Stimulated activated CD8-positive, alpha-beta memory T cell treated with anti-CD3 and anti-CD28 coated beads, Interleukin-4, amount 100 ng/mL, for 1 hour (primary cell): ENCODE results near the gene HSPB7.
"Not testable (repeated sequence)": the region's sequence is repeated elsewhere in the genome, so short reads cannot be mapped to it uniquely, and the experiment has no call there.

Experiments used
- DNase-seq, 2 donors: peaks; one replicate each; pipeline ENCODE4 v3.0.0-alpha.2; 2020; ENCODE audit warnings: low read depth in 2 of 2, low spot score in 1 of 2

The HSPB7 gene

DNA sequence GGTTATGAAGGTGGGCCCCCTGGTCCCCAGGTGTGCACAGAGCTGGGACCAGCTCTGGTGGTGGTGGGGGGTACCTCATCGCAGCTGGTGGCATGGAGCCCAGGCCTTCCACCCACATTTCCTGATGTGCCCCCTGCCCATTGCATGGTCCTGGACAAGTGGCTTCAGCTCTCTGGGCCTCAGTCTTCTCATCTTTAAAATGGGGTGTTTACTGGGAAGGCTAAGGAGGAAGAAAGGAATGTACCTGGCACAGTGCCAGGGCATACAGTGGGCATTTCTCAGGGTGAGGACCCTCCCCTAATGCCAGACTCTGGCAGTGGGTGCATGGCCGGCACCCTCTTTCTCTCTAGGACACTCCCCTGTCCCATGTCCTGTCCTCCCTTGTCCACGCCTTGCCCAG, 33.2 kb upstream of the HSPB7 start:
- no peak for DNase-seq

- no peak for DNase-seq
These were observed 32.5 kb upstream of the HSPB7 start for GRCh38 chr1:16050328-16050727.

- DNase-seq = peak in 1 of 2 donors; percentile 4
These were observed 30.8 kb upstream of the HSPB7 start for GRCh38 chr1:16048573-16049189.

DNA sequence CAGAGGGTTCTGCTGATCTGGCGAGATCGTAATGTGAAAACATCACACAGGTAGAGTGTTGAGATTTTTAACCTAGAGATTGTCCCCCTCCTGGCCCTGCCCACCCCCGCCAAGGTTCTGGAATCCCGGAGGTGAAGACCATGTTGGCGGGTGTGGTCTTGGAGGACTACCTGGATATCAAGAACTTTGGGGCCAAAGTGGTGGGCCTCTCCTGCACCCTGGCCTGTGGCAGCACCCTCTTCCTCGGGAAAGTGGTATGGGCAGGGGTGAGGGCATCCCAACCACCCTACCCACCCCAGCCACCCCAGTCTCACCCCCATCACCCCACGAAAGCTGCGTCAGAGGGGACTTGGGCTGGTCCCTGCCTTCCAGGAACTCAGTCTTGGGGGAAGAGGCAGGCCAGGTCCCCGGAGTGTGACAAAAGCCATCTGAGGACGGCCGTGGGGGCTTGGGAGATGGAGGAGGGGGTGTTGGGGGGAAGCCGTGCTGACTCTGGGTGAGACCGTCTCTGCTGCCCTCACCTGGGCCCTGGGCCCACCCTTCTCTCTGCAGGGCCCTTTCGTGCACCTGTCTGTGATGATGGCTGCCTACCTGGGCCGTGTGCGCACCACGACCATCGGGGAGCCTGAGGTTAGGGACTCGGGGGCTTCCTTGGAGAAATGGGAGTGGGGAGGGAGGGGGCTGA, 30.1 kb upstream of the HSPB7 start:
- DNase-seq = no peak

GRCh38 chr1:16046842-16047241, 29.0 kb upstream of the HSPB7 start:
- DNase-seq = no peak

DNA sequence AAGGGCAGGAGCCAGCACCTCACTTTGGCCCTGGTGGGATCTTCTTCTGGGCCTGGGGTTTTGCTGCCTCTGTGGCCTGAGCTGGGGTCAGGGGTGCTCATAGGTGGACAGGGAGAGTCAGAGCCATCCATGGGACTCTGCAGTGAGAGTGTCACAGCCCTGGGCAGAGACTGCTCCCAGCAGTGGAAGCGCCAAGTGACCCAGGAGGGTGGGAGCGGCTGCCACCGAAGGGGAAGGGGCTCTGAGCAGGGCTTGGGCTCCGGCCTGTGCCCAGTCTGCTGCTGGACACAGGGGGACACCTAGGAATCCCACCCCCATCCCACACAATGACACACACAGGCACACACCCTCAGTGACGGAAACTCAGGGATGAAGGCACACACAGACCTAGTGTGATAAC, 26.1 kb upstream of the HSPB7 start:
- no peak for DNase-seq

GRCh38 chr1:16043521-16043920, 25.7 kb upstream of the HSPB7 start, which contains the start of gene CLCNKB:
CLCNKB (plus strand) TSS chr1:16043782; CDS start chr1:16044493, 711 bp downstream.
- DNase-seq = no peak

DNA sequence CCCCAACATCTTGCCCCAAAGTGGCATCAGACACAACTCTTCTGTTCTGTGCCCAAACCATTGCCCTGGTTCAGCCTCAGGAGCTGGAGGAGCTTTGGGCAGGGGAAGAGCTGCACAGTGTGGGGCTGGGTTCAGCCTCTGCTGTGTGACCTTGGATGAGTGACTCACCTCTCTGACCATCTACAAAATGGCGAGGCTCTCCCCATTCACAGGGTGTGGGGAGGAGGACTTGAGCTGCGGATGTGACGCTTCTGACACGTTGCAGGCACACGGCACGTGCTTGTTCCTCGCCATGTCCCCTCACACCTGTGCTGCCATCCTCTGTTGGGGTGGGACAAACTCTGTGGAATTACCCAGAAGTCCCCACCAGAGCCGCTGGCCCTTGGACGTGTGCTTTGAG, 24.8 kb upstream of the HSPB7 start:
- not testable (repeated sequence) for DNase-seq

- DNase-seq = no peak
These were observed 24.3 kb upstream of the HSPB7 start for GRCh38 chr1:16042096-16042495.

DNA sequence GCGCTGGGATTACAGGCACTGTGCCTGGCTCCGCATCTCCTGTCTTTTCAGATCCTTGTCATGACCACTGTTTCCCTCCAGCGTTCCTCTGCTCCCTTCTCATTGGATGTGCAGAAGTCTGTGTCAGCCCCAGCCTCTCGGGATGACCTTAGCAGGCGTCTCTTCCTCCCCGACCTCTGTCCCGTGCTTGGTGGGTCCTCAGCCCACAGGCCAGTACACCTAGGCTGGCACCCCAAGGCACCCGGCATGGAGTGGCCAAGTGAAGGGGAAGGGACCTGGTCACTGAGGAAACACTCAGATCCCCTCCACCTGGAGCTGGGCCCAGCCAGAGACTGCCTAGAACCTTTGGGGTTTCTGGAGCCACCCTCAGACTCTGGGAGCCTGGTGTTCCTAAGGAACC, 23.4 kb upstream of the HSPB7 start:
- DNase-seq = no peak

DNA sequence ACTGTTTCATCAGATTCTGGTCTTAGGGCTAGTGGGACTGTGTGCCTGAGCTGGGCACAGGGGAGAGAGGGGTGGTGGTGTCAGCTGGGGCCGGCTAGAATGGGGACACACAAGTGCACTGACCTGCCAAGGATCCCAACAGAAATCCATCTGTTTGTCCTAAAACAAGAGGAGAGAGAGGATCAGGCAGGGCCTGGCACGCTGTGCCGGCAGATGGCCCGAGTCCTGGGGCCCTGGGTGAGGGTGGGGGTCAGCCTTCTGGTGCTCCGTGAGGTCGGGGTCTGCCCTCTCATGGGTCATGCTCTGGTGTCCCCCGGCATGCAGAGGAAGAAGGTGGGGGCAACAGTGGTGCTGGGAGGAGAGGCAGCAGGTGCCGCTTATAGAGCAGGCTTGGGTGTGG, 22.0 kb upstream of the HSPB7 start:
- not testable (repeated sequence) for DNase-seq

DNA sequence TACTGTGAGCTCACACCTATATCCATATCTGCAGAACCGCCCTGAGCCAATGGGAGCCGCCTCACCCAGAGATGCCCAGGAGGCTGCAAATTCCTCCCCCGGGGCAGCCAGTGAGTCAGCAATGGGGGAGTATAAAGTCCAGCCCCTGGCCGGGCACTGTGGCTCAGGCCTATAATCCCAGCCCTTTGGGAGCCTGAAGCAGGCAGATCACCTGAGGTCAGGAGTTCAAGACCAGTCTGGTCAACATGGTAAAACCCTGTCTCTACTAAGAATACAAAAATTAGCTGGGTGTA, 20.7 kb upstream of the HSPB7 start:
- DNase-seq = no peak

GRCh38 chr1:16036461-16036860, 18.6 kb upstream of the HSPB7 start:
- not testable (repeated sequence) for DNase-seq

DNA sequence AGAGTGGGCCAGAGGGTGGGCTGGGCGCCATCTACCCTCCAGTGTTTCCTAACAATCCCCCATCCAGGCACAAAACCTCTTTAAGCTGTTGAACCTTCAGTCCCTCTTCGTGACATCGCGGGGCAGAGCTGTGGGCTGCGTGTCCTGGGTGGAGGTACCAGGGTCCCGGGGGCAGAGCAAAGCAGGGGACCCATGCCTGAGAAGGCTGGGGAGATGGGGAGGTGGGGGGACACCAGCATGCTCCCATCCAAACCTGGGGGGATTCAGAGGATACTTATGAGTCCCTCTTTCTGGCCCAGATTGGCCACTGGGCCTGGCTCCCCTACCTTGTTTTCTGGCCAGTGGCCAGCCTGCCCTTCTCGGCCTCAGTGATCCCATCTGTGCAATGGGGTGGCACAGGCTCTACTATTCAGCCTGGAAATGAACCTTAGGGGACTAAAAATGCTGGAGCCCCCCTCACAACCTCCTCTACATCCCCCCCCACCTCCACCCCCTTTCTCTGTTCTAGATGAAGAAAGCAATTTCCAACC, 15.3 kb upstream of the HSPB7 start:
- not testable (repeated sequence) for DNase-seq

- DNase-seq = no peak
These were observed 14.7 kb upstream of the HSPB7 start for GRCh38 chr1:16032388-16033102.

DNA sequence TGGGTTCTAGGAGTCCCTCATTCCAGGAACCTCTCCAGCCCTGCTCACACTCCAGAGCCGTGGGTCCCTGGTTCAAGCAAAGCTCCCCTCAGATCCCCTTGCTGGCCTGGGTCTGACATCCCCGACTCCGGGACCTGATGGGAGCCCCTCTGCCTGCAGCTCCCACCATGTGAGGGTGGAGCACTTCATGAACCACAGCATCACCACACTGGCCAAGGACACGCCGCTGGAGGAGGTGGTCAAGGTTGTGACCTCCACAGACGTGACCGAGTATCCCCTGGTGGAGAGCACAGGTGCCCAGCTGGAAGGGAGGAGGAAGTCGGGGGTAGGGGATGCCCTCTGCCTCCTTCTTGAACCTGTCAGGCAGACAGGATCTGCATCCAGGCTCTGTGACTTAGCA, 13.7 kb upstream of the HSPB7 start:
- DNase-seq = no peak

DNA sequence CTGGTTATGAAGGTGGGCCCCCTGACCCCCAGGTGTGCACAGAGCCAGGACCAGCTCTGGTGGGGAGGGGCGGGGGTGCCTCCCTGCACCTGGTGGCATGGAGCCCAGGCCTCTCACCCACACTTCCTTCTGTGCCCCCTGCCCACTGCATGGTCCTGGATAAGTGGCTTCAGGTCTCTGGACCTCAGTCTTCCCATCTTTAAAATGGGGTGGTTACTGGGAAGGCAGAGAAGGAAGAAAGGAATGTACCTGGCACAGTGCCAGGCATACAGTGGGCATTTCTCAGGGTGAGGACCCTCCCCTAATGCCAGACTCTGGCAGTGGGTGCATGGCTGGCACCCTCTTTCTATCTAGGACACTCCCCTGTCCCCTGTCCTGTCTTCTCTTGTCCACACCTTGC, 11.4 kb upstream of the HSPB7 start:
- no peak for DNase-seq

GRCh38 chr1:16029003-16029268, 11.1 kb upstream of the HSPB7 start:
- not testable (repeated sequence) for DNase-seq

GRCh38 chr1:16028237-16029002, 10.6 kb upstream of the HSPB7 start:
- no peak for DNase-seq

- no peak for DNase-seq
These were observed 9.1 kb upstream of the HSPB7 start for GRCh38 chr1:16026723-16027484.

DNA sequence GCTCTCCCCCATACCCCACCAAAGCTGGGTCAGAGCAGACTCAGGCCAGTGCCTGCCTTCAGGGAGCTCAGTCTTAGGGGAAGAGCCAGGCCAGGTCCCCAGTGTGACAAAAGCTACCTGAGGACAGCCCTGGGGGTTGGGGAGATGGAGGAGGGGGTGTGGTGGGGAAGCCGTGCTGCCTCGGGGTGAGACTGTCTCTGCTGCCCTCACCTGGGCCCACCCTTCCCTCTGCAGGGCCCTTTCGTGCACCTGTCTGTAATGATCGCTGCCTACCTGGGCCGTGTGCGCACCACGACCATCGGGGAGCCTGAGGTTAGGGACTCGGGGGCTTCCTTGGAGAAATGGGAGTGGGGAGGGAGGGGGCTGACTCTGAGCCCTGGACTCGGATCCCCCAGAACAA, 8.5 kb upstream of the HSPB7 start:
- DNase-seq = not testable (repeated sequence)
